ENCODE data around the gene ANKRD39. TPM values are rescaled to one million over a fixed set of nuclear protein-coding genes. Genes with fewer than 3 reads are reported as not detected.

The ANKRD39 gene
- total RNA-seq, 2 donors from 2014 or later, result 12.4 to 18.7 TPM

GRCh38 chr2:96895032-96895745, 37.4 kb upstream of the ANKRD39 start:
- Histone ChIP-seq H3K9me3 (no peaks in the 10 kb centered on the region), H3K27ac (no peak overlapping the region), H3K4me1 (peaks cover 10% of the 10 kb centered on the region), H3K4me3 (no peak overlapping the region), H3K36me3 (no peaks in the 10 kb centered on the region), H3K27me3 (no peaks in the 10 kb centered on the region), H3K9ac (ENCODE audit: low read depth in 2 of 2, low read length in 2 of 2) (no peak overlapping the region)
- intact Hi-C loops (cut with DNase I), result no loop called here
- TF ChIP-seq CTCF (IDR thresholded peaks at IDR 0.05), result no peak
- DNase-seq, result no peak

GRCh38 chr2:96894151-96894531, 36.3 kb upstream of the ANKRD39 start:
- no peak overlapping the region for H3K9ac ChIP-seq (ENCODE audit: low read depth in 2 of 2, low read length in 2 of 2)
- peaks cover 10% of the 10 kb centered on the region for H3K4me1 ChIP-seq
- no peak for TF ChIP-seq CTCF (IDR thresholded peaks at IDR 0.05)
- no peak overlapping the region for H3K27ac ChIP-seq
- no peak overlapping the region for H3K4me3 ChIP-seq
- intact Hi-C loops (cut with DNase I), result no loop called here
- no peak for DNase-seq
- H3K27me3 ChIP-seq, result no peaks in the 10 kb centered on the region
- no peaks in the 10 kb centered on the region for H3K9me3 ChIP-seq
- H3K36me3 ChIP-seq, result no peaks in the 10 kb centered on the region

GRCh38 chr2:96893289-96894150, 35.7 kb upstream of the ANKRD39 start:
- TF ChIP-seq CTCF (IDR thresholded peaks at IDR 0.05), result no peak
- no peaks in the 10 kb centered on the region for H3K36me3 ChIP-seq
- intact Hi-C loops (cut with DNase I), result no loop called here
- no peak overlapping the region for H3K27ac ChIP-seq
- no peak overlapping the region for H3K4me3 ChIP-seq
- DNase-seq, result no peak
- H3K4me1 ChIP-seq, result peaks cover 15% of the 10 kb centered on the region
- H3K9ac ChIP-seq (ENCODE audit: low read depth in 2 of 2, low read length in 2 of 2), result no peak overlapping the region
- H3K9me3 ChIP-seq, result no peaks in the 10 kb centered on the region
- no peaks in the 10 kb centered on the region for H3K27me3 ChIP-seq

GRCh38 chr2:96891591-96892333, 33.9 kb upstream of the ANKRD39 start:
- peak; percentile 28 for DNase-seq
- no peak overlapping the region for H3K9ac ChIP-seq (ENCODE audit: low read depth in 2 of 2, low read length in 2 of 2)

More at GRCh38 chr2:96891591-96892333, 33.9 kb upstream of the ANKRD39 start:
- H3K9me3 ChIP-seq, result no peaks in the 10 kb centered on the region
- H3K4me1 ChIP-seq, result peaks cover 19% of the 10 kb centered on the region
- intact Hi-C loops (cut with DNase I), result no loop called here
- H3K4me3 ChIP-seq, result no peak overlapping the region
- H3K27me3 ChIP-seq, result no peaks in the 10 kb centered on the region
- H3K27ac ChIP-seq, result no peak overlapping the region
- no peak for TF ChIP-seq CTCF (IDR thresholded peaks at IDR 0.05)
- H3K36me3 ChIP-seq, result no peaks in the 10 kb centered on the region

All from colonic mucosa (tissue), 4 donors.